Stimulated activated naive CD8-positive, alpha-beta T cell treated with anti-CD3 and anti-CD28 coated beads, Interleukin-15, Interleukin-2, amounts not matched to agents 100 ng/mL and 50 ng/mL, for 24 hours (primary cell): ENCODE results near the gene AIDA.
"Not testable (repeated sequence)": the region's sequence is repeated elsewhere in the genome, so short reads cannot be mapped to it uniquely, and the experiment has no call there.

ENCODE experiments used
- H3K27ac Mint-ChIP-seq: one replicate; pipeline ENCODE4 v1.8.0; 2021; ENCODE audit warnings: mild to moderate bottlenecking, mixed read lengths
- H3K27me3 Mint-ChIP-seq: one replicate; pipeline ENCODE4 v1.8.0; 2021; ENCODE audit warnings: mixed read lengths
- H3K36me3 Mint-ChIP-seq: one replicate; pipeline ENCODE4 v1.8.0; 2021; ENCODE audit warnings: low read depth, mixed read lengths
- H3K4me1 Mint-ChIP-seq: one replicate; pipeline ENCODE4 v1.8.0; 2021; ENCODE audit warnings: low read depth, mixed read lengths
- H3K4me3 Mint-ChIP-seq: one replicate; pipeline ENCODE4 v1.8.0; 2021; ENCODE audit warnings: mild to moderate bottlenecking, mixed read lengths
- H3K9me3 Mint-ChIP-seq: one replicate; pipeline ENCODE4 v1.8.0; 2021; ENCODE audit warnings: mixed read lengths

The AIDA gene, protein sequence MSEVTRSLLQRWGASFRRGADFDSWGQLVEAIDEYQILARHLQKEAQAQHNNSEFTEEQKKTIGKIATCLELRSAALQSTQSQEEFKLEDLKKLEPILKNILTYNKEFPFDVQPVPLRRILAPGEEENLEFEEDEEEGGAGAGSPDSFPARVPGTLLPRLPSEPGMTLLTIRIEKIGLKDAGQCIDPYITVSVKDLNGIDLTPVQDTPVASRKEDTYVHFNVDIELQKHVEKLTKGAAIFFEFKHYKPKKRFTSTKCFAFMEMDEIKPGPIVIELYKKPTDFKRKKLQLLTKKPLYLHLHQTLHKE

GRCh38 chr1:222712253-222713090, at the start of gene AIDA, which contains the start of gene BROX:
Gene AIDA (minus strand): TSS chr1:222712491. CDS start chr1:222712317, 174 bp downstream.
Gene BROX (plus strand): TSS chr1:222712564. CDS start chr1:222715700, 3,136 bp downstream.
- Mint-ChIP-seq H3K4me3 (peak within 1 kb of the TSS; percentile 96), H3K9me3 (no peaks in the 10 kb centered on the region), H3K27me3 (no peaks in the 10 kb centered on the region), H3K4me1 (peaks cover 62% of the 10 kb centered on the region), H3K27ac (peak within 1 kb of the TSS; percentile 99), H3K36me3 (peaks cover 44% of the 10 kb centered on the region)

DNA sequence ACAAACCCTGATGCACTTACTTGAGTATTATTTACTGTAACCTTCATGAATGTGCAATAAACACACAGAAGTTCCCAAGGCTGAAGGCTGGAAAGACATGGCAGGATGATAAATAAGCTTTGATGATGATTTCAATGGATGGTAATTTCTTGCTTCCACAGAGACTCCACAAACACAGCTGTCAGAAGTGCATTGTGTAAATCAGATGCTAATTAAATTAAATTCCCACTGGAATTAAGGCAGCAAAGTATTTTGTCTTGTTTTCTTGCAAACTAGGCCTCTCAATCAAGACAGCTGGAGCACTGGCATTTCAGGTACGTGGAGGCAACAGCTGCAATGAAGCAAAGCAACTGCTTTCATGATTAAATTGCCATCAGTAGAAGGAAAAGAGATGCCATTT, 48.8 kb upstream of the AIDA start:
- H3K36me3 Mint-ChIP-seq: no peaks in the 10 kb centered on the region
- no peak overlapping the region for H3K27ac Mint-ChIP-seq
- no peaks in the 10 kb centered on the region for H3K4me1 Mint-ChIP-seq
- peaks cover 3% of the 10 kb centered on the region for H3K9me3 Mint-ChIP-seq
- no peak overlapping the region for H3K4me3 Mint-ChIP-seq
- peaks cover 4% of the 10 kb centered on the region for H3K27me3 Mint-ChIP-seq

- H3K27me3 Mint-ChIP-seq: peaks cover 4% of the 10 kb centered on the region
- no peak overlapping the region for H3K27ac Mint-ChIP-seq
- no peaks in the 10 kb centered on the region for H3K36me3 Mint-ChIP-seq
- H3K9me3 Mint-ChIP-seq: peaks cover 3% of the 10 kb centered on the region
- H3K4me1 Mint-ChIP-seq: no peaks in the 10 kb centered on the region
- no peak overlapping the region for H3K4me3 Mint-ChIP-seq
Observed at GRCh38 chr1:222759451-222760035, 47.3 kb upstream of the AIDA start.

DNA sequence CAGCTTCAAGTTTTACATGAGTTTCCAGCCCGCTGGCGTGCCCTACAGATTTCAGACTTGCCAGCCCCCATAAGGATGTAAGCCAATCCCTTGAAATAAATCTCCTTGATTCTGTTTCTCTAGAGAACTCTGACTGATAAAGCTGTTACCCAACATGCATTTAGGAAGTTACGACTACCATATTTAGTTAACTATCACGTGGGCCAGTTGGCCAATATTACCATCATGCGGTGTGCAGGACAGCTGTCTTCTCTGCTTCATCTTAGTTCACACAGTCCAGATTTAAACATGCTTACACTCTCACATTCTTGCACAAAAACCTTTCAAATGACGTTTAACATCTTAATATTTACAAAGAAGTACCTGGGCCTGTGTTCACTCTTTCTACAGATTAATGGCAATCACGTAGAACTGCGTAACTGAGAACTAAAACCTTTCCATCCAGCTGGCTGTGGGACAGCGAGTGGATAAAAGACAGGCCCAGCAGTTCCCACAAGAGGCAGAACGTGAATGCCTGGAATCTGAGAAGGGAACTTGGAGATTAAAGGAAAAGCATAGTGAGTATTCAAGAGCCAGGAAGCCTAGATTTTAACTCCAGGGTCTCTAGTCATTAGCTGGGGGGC, 45.5 kb upstream of the AIDA start:
- no peaks in the 10 kb centered on the region for H3K36me3 Mint-ChIP-seq
- H3K9me3 Mint-ChIP-seq: peaks cover 3% of the 10 kb centered on the region
- no peak overlapping the region for H3K4me3 Mint-ChIP-seq
- peaks cover 4% of the 10 kb centered on the region for H3K27me3 Mint-ChIP-seq
- H3K4me1 Mint-ChIP-seq: no peaks in the 10 kb centered on the region
- H3K27ac Mint-ChIP-seq: no peak overlapping the region

GRCh38 chr1:222754366-222755139, 42.3 kb upstream of the AIDA start:
- Mint-ChIP-seq H3K36me3 (no peaks in the 10 kb centered on the region), H3K27ac (no peak overlapping the region), H3K4me1 (peaks cover 10% of the 10 kb centered on the region), H3K9me3 (no peaks in the 10 kb centered on the region), H3K4me3 (no peak overlapping the region), H3K27me3 (no peaks in the 10 kb centered on the region)

GRCh38 chr1:222751255-222751654, 39.0 kb upstream of the AIDA start:
- Mint-ChIP-seq H3K4me1 (peaks cover 10% of the 10 kb centered on the region), H3K27ac (peak overlapping the region; percentile 8), H3K4me3 (no peak overlapping the region), H3K27me3 (no peaks in the 10 kb centered on the region), H3K9me3 (no peaks in the 10 kb centered on the region), H3K36me3 (no peaks in the 10 kb centered on the region)

DNA sequence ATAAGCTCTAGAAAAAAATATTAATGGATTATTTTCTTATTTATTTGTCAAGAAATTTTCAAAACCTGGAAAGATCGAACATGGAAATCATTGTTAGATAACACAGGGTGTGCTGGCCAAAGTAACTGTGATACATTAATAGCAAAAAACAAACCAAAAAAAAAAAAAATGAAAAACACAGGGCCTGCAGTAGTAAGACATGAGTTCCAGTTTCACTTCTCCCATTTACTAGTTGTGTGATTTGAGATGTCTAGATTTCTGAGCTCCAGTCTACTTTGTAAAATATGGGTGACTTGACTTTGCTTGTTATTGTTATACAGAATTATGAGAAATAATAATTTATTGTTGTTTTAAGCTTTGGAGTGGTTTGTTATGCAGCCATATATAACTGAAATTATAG, 38.4 kb upstream of the AIDA start:
- Mint-ChIP-seq H3K36me3 (no peaks in the 10 kb centered on the region), H3K27ac (peak overlapping the region; percentile 8), H3K27me3 (no peaks in the 10 kb centered on the region), H3K4me3 (no peak overlapping the region), H3K4me1 (peaks cover 10% of the 10 kb centered on the region), H3K9me3 (no peaks in the 10 kb centered on the region)

DNA sequence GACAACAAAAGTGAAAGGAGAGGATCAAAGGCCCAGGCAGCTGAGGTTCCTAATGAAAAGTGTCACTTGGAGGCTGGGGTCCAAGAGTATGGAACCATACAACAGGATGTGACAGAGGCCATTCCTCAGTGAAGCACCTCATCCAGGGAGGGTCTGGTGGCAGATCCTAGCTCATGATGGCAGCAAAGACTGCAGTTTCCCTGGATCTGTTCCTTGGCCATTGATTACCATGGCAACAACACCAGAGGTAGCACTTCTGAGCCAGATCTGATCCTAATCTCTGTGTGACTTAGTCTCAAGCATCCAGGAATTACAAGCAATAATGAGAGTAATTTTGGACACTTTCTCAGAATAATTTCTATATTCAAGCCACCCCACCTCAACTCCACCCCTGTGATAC, 37.6 kb upstream of the AIDA start:
- no peak overlapping the region for H3K4me3 Mint-ChIP-seq
- no peaks in the 10 kb centered on the region for H3K27me3 Mint-ChIP-seq
- H3K27ac Mint-ChIP-seq: no peak overlapping the region
- H3K4me1 Mint-ChIP-seq: peaks cover 10% of the 10 kb centered on the region
- H3K9me3 Mint-ChIP-seq: no peaks in the 10 kb centered on the region
- no peaks in the 10 kb centered on the region for H3K36me3 Mint-ChIP-seq

DNA sequence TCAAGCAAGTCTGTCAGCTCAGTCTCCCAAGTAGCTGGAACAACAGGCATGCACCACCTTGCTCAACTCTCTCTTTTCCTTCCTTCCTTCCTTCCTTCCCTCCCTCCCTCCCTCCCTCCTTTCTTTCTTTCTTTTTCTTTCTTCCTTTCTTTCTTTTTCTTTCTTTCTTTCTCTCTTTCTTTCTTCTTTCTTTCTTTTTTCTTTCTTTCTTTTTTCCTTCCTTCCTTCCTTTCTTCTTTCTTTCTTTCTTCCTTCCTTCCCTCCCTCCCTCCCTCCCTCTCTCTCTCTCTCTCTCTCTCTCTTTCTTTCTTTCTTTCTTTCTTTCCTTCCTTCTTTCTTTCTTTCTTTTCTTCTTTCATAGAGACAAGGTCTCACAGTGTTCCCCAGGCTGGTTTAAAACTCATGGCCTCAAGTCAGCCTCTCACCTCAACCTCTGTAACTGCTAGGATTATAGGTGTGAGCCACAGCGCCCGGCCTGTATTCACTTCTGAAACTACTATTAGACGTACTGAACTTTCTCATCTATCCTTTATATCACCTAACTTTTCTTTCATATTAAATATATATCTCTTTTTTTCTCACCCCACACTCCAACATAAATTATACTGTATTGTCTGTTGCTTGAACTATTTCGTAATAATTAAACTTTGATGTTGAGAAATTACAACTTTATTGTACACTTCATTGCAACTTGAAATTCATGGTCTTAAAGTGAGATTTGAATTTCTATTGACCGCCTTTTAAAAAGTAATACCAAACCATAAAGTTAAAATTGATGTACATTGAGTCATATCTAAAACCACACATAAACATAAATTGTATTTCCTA, 29.6 kb upstream of the AIDA start:
- H3K27ac Mint-ChIP-seq: peak overlapping the region; percentile 73
- not testable (repeated sequence) for H3K36me3 Mint-ChIP-seq, H3K27me3 Mint-ChIP-seq, H3K9me3 Mint-ChIP-seq, H3K4me3 Mint-ChIP-seq, H3K4me1 Mint-ChIP-seq

DNA sequence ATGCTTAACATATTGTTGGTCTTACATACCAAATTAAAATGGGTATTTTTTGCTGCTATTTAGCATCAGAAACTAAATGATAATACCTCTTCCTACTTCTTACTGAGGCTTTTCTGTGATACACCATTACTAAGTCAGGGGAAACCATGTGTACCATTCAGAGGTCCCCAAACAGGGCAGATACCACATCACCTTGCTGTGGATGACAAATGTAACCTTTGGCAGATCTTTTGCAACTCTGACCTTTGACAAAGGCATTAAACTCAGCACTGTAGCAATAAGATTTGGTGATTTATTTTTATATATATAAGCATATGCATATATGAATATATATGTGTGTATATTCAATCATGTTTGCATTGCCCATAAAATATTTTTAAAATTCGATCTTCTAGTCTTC, 27.6 kb upstream of the AIDA start:
- no peaks in the 10 kb centered on the region for H3K36me3 Mint-ChIP-seq
- H3K9me3 Mint-ChIP-seq: no peaks in the 10 kb centered on the region
- H3K27me3 Mint-ChIP-seq: no peaks in the 10 kb centered on the region
- H3K4me3 Mint-ChIP-seq: no peak overlapping the region
- H3K4me1 Mint-ChIP-seq: peaks cover 3% of the 10 kb centered on the region
- H3K27ac Mint-ChIP-seq: no peak overlapping the region

DNA sequence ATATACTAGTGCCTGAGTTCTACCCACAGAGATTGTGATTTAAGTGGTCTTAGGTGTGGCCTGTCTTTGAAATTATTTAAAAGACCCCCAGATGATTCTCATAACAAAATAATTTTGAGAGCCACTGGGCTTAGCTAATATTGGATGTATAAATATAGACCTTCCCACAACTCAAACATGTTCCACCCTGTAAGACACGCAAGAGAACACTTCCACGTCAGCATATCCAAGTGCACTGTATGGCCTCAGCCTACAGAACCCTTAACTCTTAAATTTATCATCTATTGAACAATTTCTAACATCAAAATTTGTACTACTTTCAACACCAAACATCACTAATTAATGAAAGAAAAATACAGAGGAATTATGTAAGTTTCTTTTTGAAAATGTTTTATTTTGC, 27.2 kb upstream of the AIDA start:
- no peak overlapping the region for H3K27ac Mint-ChIP-seq
- no peaks in the 10 kb centered on the region for H3K9me3 Mint-ChIP-seq
- no peaks in the 10 kb centered on the region for H3K27me3 Mint-ChIP-seq
- peaks cover 2% of the 10 kb centered on the region for H3K36me3 Mint-ChIP-seq
- H3K4me1 Mint-ChIP-seq: peaks cover 3% of the 10 kb centered on the region
- no peak overlapping the region for H3K4me3 Mint-ChIP-seq

GRCh38 chr1:222736972-222737371, 24.7 kb upstream of the AIDA start, which contains the start of gene FAM177B:
Gene FAM177B (plus strand): TSS chr1:222737202. CDS start chr1:222746546, 9,344 bp downstream.
- Mint-ChIP-seq H3K27ac (no peak within 1 kb of the TSS), H3K36me3 (peaks cover 22% of the 10 kb centered on the region), H3K27me3 (no peaks in the 10 kb centered on the region), H3K4me1 (peaks cover 13% of the 10 kb centered on the region), H3K4me3 (no peak within 1 kb of the TSS), H3K9me3 (no peaks in the 10 kb centered on the region)

GRCh38 chr1:222736470-222736869, 24.2 kb upstream of the AIDA start:
- H3K9me3 Mint-ChIP-seq: no peaks in the 10 kb centered on the region

More at GRCh38 chr1:222736470-222736869, 24.2 kb upstream of the AIDA start:
- Mint-ChIP-seq H3K4me3 (no peak overlapping the region), H3K36me3 (peaks cover 26% of the 10 kb centered on the region), H3K4me1 (peaks cover 14% of the 10 kb centered on the region), H3K27ac (no peak overlapping the region), H3K27me3 (no peaks in the 10 kb centered on the region)
